Adrenal gland (tissue), 12 donors: ENCODE results near the gene FES. TPM values are rescaled to one million over a fixed set of nuclear protein-coding genes. Genes with fewer than 3 reads are reported as not detected.

Source experiments
- DNase-seq, 7 donors: peaks; one replicate each; pipeline ENCODE4 v3.0.0-alpha.2; 2019 to 2020
- H3K27ac ChIP-seq, 5 donors: fragments of 200-600 bp; sonication (generic) in 4 of 5; 1 replicate in 3 of 5; 2 replicates in 2 of 5; pipeline versions ENCODE4 v1.5.1 to v1.8.0; 2016 to 2020; ENCODE audit warnings: mild to moderate bottlenecking in 1 of 5
- H3K27me3 ChIP-seq: fragments of 200-600 bp; 2 replicates; pipeline ENCODE4 v1.8.0; 2021
- H3K36me3 ChIP-seq, 2 donors: fragments of 200-600 bp; replicated peaks in 1 of 2; 1 replicate in 1 of 2; 2 replicates in 1 of 2; pipeline versions ENCODE4 v1.5.1 to v1.8.0; 2018 to 2022
- H3K4me1 ChIP-seq, 2 donors: fragments of 200-600 bp; replicated peaks in 1 of 2; 1 replicate in 1 of 2; 2 replicates in 1 of 2; pipeline versions ENCODE4 v1.5.1 to v1.8.0; 2018 to 2021
- H3K4me3 ChIP-seq, 4 donors: fragments of 200-600 bp; sonication (generic) in 3 of 4; one replicate each; pipeline ENCODE4 v1.5.1; 2016 to 2018
- H3K9me3 ChIP-seq, 3 donors: fragments of 200-600 bp; sonication (generic) in 1 of 3; replicated peaks in 1 of 3; 1 replicate in 2 of 3; 2 replicates in 1 of 3; pipeline versions ENCODE4 v1.5.1 to v1.8.0; 2016 to 2021
- CTCF ChIP-seq, 6 experiments: fragments of 450-650 bp in 4 of 6; fragments of 200-600 bp in 2 of 6; sonication (generic) in 1 of 6; IDR thresholded peaks; 1 replicate in 5 of 6; 2 replicates in 1 of 6; pipeline versions ENCODE4 v1.5.1 to v1.8.0; 2016 to 2021; ENCODE audit warnings: antibody characterized with exemption in 6 of 6, mild to moderate bottlenecking in 2 of 6, moderate library complexity in 1 of 6
- POLR2A ChIP-seq, 2 donors: fragments of 450-650 bp; IDR thresholded peaks; one replicate each; pipeline ENCODE4 v1.6.1; 2017; ENCODE audit warnings: antibody characterized with exemption in 2 of 2, mild to moderate bottlenecking in 2 of 2, moderate library complexity in 1 of 2
- WGBS, 4 donors: extraction: QIAGEN DNeasy Blood & Tissue Kit in 2 of 4; methylation state at CpG; one replicate each; pipeline versions ENCODE4 v1.1.5 to v1.1.7; 2013 to 2017; 5-methylcytosine and 5-hydroxymethylcytosine counted together
- intact Hi-C, 2 donors: fragments of 100-400 bp; cut with DNase I; formaldehyde crosslinking; loops; one replicate each; pipeline versions ENCODE4 v1.14.1 to v1.15.0; 2022 to 2023
- polyA plus RNA-seq, 3 donors: library from polyadenylated mRNA; stranded (reverse); fragments of 200-250 nt in 2 of 3; fragments of 350-450 nt in 1 of 3; fragmentation: Illumina TruSeq in 1 of 3; extraction: RNeasy Lipid Tissue Mini Kit (QIAGEN cat#74804) in 1 of 3; gene quantifications; one replicate each; pipeline ENCODE4 v1.2.3, GENCODE V29; 2013 to 2014
- total RNA-seq, 9 donors: library from RNA; depleted of rRNA in 4 of 9; stranded (reverse); fragments of >200 nt in 4 of 9; fragments of 120-200 nt in 1 of 9; fragmentation: NEBNext Ultra II Directional in 1 of 9; extraction: Animal tissue kit (Norgen Biotek cat#: 25700) in 1 of 9; gene quantifications; one replicate each; pipeline versions ENCODE4 v1.1.0 to v1.2.4, GENCODE V29; 2013 to 2023
- donor health status: healthy with polysubstance abuse.
- donor health status: Bipolar disorder and iron deficiency.
- donor health status: DM: yes; HTN: yes; CAD: no.
- donor health status: DM: no; HTN: no; CAD: no.
- donor health status: DM: no; HTN: no; CAD: no.
- donor health status: DM: yes; HTN: yes; CAD: no.

The FES gene
- total and polyA plus RNA-seq, 12 donors = 2.3 to 82.3 (median 24.9) TPM

DNA sequence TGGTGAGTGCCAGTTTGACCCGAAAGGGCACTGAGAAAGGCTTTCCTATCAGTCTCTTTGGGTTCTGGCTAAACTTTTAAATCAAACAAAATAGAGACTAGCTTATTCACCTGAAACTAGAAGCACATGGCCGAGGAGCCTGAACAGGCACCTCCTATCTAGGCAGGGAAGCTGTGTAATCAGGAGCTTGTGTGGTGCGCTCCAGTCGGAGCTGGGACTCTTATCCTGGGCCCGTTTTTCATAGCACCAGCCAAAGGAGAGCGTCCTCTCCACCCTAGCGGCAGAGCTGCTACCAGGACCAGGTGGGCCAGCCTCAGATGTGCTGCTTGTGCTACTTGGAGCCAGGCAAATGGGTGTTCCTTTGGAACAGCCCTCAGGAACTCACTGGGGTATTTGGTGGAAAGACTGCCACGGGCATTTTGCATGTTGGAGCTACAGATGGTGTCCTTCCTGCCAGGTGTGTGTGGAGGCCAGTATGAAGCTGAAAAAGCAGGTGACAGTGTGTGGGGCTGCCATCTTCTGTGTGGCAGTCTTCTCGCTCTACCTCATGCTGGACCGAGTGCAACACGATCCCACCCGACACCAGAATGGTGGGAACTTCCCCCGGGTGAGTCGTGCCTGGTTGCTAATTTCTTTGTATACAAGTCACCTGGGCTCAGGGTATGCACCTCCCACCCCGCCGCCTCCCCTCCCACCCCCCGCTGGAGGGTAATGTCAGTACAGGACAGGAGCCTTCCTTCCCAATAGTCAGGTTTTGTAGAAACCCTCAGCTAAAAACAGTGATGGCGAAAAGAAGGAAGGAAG is 19.6 kb downstream of the FES start:
- DNase-seq = no peak

GRCh38 chr15:90904746-90905145 is 20.4 kb downstream of the FES start:
- H3K27ac ChIP-seq = no peak overlapping the region
- no peaks in the 10 kb centered on the region for H3K9me3 ChIP-seq
- 90 to 96% (median 94%) methylated on average over 9 of the region's 9 CpGs for WGBS, 4 donors
- H3K4me1 ChIP-seq = peaks cover 11 to 17% of the 10 kb centered on the region in 2 donors
- DNase-seq = no peak
- no peak for TF ChIP-seq CTCF (IDR thresholded peaks at IDR 0.05)
- TF ChIP-seq POLR2A (IDR thresholded peaks at IDR 0.05) = no peak
- H3K36me3 ChIP-seq = peaks cover 0 to 49% of the 10 kb centered on the region in 2 donors
- no peak overlapping the region for H3K4me3 ChIP-seq
- intact Hi-C loops = no loop called here
- no peaks in the 10 kb centered on the region for H3K27me3 ChIP-seq

More for the DNA sequence above, 19.6 kb downstream of the FES start:
- H3K27ac ChIP-seq = peak overlapping the region; percentile 90 to 99 (median 94)
- H3K4me3 ChIP-seq = peak overlapping the region in 2 of 4 donors; percentile 10 to 78
- no peak for TF ChIP-seq CTCF (IDR thresholded peaks at IDR 0.05)
- no peak for TF ChIP-seq POLR2A (IDR thresholded peaks at IDR 0.05)
- H3K27me3 ChIP-seq = no peaks in the 10 kb centered on the region
- peaks cover 11 to 17% of the 10 kb centered on the region in 2 donors for H3K4me1 ChIP-seq
- intact Hi-C loops = no loop called here
- 72 to 78% (median 72%) methylated on average over 7 to 18 of the region's 18 CpGs for WGBS, 4 donors
- H3K36me3 ChIP-seq = peaks cover 0 to 41% of the 10 kb centered on the region in 2 donors
- no peaks in the 10 kb centered on the region for H3K9me3 ChIP-seq

GRCh38 chr15:90905306-90906180 is 21.2 kb downstream of the FES start:
- Histone ChIP-seq H3K27me3 (no peaks in the 10 kb centered on the region), H3K4me3 (no peak overlapping the region), H3K36me3 (peaks cover 0 to 57% of the 10 kb centered on the region in 2 donors), H3K9me3 (no peaks in the 10 kb centered on the region), H3K4me1 (peaks cover 11 to 17% of the 10 kb centered on the region in 2 donors), H3K27ac (no peak overlapping the region)
- no peak for TF ChIP-seq CTCF (IDR thresholded peaks at IDR 0.05)
- intact Hi-C loops = no loop called here
- WGBS, 4 donors = 92 to 94% (median 93%) methylated on average over 16 to 28 of the region's 28 CpGs
- DNase-seq = no peak

- Histone ChIP-seq H3K4me1 (peaks cover 11 to 16% of the 10 kb centered on the region in 2 donors), H3K27me3 (no peaks in the 10 kb centered on the region), H3K36me3 (peaks cover 0 to 65% of the 10 kb centered on the region in 2 donors), H3K9me3 (no peaks in the 10 kb centered on the region), H3K4me3 (no peak overlapping the region), H3K27ac (no peak overlapping the region)
- TF ChIP-seq CTCF (IDR thresholded peaks at IDR 0.05) = no peak
- no peak for TF ChIP-seq POLR2A (IDR thresholded peaks at IDR 0.05)
- 90 to 96% (median 93%) methylated on average over 6 to 11 of the region's 11 CpGs for WGBS, 4 donors
- DNase-seq = no peak
- intact Hi-C loops = no loop called here
Observed at GRCh38 chr15:90906181-90906849, 22.0 kb downstream of the FES start.
